Measurements from ENCODE around the gene PAXIP1. TPM values are rescaled to one million over a fixed set of nuclear protein-coding genes. Genes with fewer than 3 reads are reported as not detected.

PAXIP1 gene
- total and polyA plus RNA-seq, 2 experiments from 2014 or later = 12.5 to 36.9 TPM

DNA sequence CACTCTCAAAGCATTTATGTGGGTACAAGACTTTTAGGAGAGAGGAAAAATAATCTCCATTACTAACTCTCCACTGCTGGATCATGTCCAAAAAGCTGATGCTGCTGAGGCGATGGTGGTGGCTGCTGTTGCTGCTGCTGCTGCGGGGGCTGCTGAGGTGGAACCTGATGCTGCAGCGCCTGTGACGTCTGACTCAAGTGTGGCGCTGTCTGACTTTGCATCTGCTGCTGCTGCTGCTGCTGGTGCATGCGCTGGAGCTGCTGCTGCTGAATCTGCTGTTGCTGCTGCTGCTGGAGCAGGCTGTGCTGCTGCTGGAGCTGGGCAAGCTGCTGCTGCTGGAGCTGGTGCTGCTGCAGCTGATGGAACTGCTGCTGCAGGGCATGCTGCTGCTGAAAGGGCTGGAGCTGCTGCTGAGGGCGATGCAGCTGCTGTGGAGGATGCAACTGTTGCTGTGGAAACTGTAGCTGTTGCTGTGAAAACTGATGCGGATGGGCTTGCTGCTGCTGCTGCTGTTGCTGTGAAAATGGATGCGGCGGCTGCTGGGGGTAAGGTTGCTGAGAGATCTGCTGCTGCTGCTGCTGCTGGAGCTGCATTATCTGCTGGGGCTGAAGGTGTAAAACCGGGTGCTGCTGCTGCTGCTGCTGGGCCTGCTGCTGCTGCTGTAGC, 34.5 kb downstream of the PAXIP1 start:
- H3F3A ChIP-seq (replicated peaks; ENCODE audit: low read depth) = no peaks in the 10 kb centered on the region
- H3K36me3 Mint-ChIP-seq (ENCODE audit: low read depth) = peaks cover 59% of the 10 kb centered on the region
- ATAC-seq = no peak
- H2AFZ ChIP-seq = no peak overlapping the region
- H3K27me3 Mint-ChIP-seq (ENCODE audit: insufficient read depth, low read depth, poor library complexity) = peaks cover 5% of the 10 kb centered on the region
- H4K20me1 ChIP-seq (replicated peaks; ENCODE audit: insufficient read depth) = peaks cover 14% of the 10 kb centered on the region; the same call in 1 of the 2 replicates
- no peak overlapping the region for H3K4me3 ChIP-seq
- H3K27ac ChIP-seq (ENCODE audit: low read depth) = no peak overlapping the region
- peaks cover 29% of the 10 kb centered on the region for H3K36me3 ChIP-seq (ENCODE audit: insufficient read depth)
- H3K27ac Mint-ChIP-seq = 0 out of 2 replicates have a peak overlapping the region, but pooled peaks have one; percentile 10
- no peak overlapping the region for H3K4me3 Mint-ChIP-seq
- TF ChIP-seq ZNF462 (CRISPR knock-in tag; IDR thresholded peaks at IDR 0.05) (no peak), JUNB (IDR thresholded peaks at IDR 0.05; ENCODE audit: unreplicated experiment) (no peak)
- peaks cover 46% of the 10 kb centered on the region for H3K79me2 ChIP-seq (replicated peaks; ENCODE audit: insufficient read depth)
- no peaks in the 10 kb centered on the region; the same call in 2 of the 3 replicates for H3K9me3 Mint-ChIP-seq
- H3K4me1 Mint-ChIP-seq = 0 out of 3 replicates have a peak, but pooled peaks cover 4% of the 10 kb centered on the region
- H3K4me2 ChIP-seq = no peak overlapping the region
- no peaks in the 10 kb centered on the region for H3K4me1 ChIP-seq (ENCODE audit: insufficient read depth)
- H3K9me2 ChIP-seq (ENCODE audit: insufficient read depth) = no peaks in the 10 kb centered on the region
- DNase-seq (ENCODE audit: low spot score) = no peak
- no peaks in the 10 kb centered on the region for H3K27me3 ChIP-seq (ENCODE audit: insufficient read depth)

GRCh38 chr7:154967401-154967955, 35.4 kb downstream of the PAXIP1 start:
- Histone ChIP-seq H3K36me3 (ENCODE audit: insufficient read depth) (peaks cover 29% of the 10 kb centered on the region), H3K4me1 (ENCODE audit: insufficient read depth) (no peaks in the 10 kb centered on the region)
- TF ChIP-seq, protein P1, sequence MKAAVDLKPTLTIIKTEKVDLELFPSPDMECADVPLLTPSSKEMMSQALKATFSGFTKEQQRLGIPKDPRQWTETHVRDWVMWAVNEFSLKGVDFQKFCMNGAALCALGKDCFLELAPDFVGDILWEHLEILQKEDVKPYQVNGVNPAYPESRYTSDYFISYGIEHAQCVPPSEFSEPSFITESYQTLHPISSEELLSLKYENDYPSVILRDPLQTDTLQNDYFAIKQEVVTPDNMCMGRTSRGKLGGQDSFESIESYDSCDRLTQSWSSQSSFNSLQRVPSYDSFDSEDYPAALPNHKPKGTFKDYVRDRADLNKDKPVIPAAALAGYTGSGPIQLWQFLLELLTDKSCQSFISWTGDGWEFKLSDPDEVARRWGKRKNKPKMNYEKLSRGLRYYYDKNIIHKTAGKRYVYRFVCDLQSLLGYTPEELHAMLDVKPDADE (IDR thresholded peaks at IDR 0.05) = no peak
- no peak for TF ChIP-seq REST (IDR thresholded peaks at IDR 0.05; ENCODE audit: unreplicated experiment)
- no peak for TF ChIP-seq ZNF114 (CRISPR knock-in tag; IDR thresholded peaks at IDR 0.05)
- no peak for TF ChIP-seq JUNB (IDR thresholded peaks at IDR 0.05; ENCODE audit: unreplicated experiment)
- no peak for TF ChIP-seq ZNF331 (CRISPR knock-in tag; IDR thresholded peaks at IDR 0.05; ENCODE audit: low read depth)

More at GRCh38 chr7:154967401-154967955, 35.4 kb downstream of the PAXIP1 start:
- H3K27me3 ChIP-seq (ENCODE audit: insufficient read depth) = no peaks in the 10 kb centered on the region
- H3K4me1 Mint-ChIP-seq = 0 out of 3 replicates have a peak, but pooled peaks cover 4% of the 10 kb centered on the region
- H3K27me3 Mint-ChIP-seq (ENCODE audit: insufficient read depth, low read depth, poor library complexity) = no peaks in the 10 kb centered on the region
- H2AFZ ChIP-seq = no peak overlapping the region
- H3F3A ChIP-seq (replicated peaks; ENCODE audit: low read depth) = no peaks in the 10 kb centered on the region
- no peak overlapping the region for H3K27ac ChIP-seq (ENCODE audit: low read depth)
- no peak for DNase-seq (ENCODE audit: low spot score)
- no peaks in the 10 kb centered on the region; the same call in 2 of the 3 replicates for H3K9me3 Mint-ChIP-seq
- no peak overlapping the region for H3K27ac Mint-ChIP-seq
- H3K4me3 Mint-ChIP-seq = no peak overlapping the region
- peaks cover 62% of the 10 kb centered on the region for H3K36me3 Mint-ChIP-seq (ENCODE audit: low read depth)
- no peak overlapping the region for H3K4me2 ChIP-seq
- no peaks in the 10 kb centered on the region for H3K9me2 ChIP-seq (ENCODE audit: insufficient read depth)
- no peak for ATAC-seq
- no peak overlapping the region for H3K4me3 ChIP-seq
- H3K79me2 ChIP-seq (replicated peaks; ENCODE audit: insufficient read depth) = peaks cover 36% of the 10 kb centered on the region
- H4K20me1 ChIP-seq (replicated peaks; ENCODE audit: insufficient read depth) = peaks cover 12% of the 10 kb centered on the region; the same call in 1 of the 2 replicates

All from GM23338 (cell line).